Cardiac muscle cell (in vitro differentiated cells and primary cell): ENCODE results near the gene ATXN1. TPM values are rescaled to one million over a fixed set of nuclear protein-coding genes. Genes with fewer than 3 reads are reported as not detected.

ENCODE experiments used
- DNase-seq, 2 donors: peaks; one replicate each; pipeline versions ENCODE4 v3.0.0 to v3.0.0-alpha.2; 2010 to 2017; ENCODE audit warnings: low read depth in 1 of 2, low spot score in 1 of 2
- H3K27ac ChIP-seq: fragments of 200-600 bp; sonication (generic); 2 replicates; pipeline ENCODE4 v1.5.1; 2016
- H3K27me3 ChIP-seq: fragments of 200-600 bp; sonication (generic); 2 replicates; pipeline ENCODE4 v1.6.0; 2016; ENCODE audit warnings: control low read depth
- H3K36me3 ChIP-seq: fragments of 200-600 bp; sonication (generic); 2 replicates; pipeline ENCODE4 v1.5.1; 2016; ENCODE audit warnings: control low read depth
- H3K4me1 ChIP-seq: fragments of 200-600 bp; sonication (generic); 2 replicates; pipeline ENCODE4 v1.8.1; 2017; ENCODE audit warnings: low read depth, mild to moderate bottlenecking, mixed run types
- H3K4me3 ChIP-seq: fragments of 200-600 bp; sonication (generic); 2 replicates; pipeline ENCODE4 v1.5.1; 2016; ENCODE audit warnings: mild to moderate bottlenecking
- H3K9me3 ChIP-seq: fragments of 200-600 bp; sonication (generic); 2 replicates; pipeline ENCODE4 v1.5.1; 2017; ENCODE audit warnings: low read depth, mild to moderate bottlenecking, control low read depth
- polyA plus RNA-seq: library from polyadenylated mRNA; unstranded; fragments of >200 nt; fragmentation: Nextera tagmentation; extraction: Ambion mirVana; gene quantifications from 2 replicates; pipeline ENCODE4 v1.2.1, GENCODE V29; 2016
- total RNA-seq: library from RNA; depleted of rRNA; stranded (reverse); fragments of >200 nt; gene quantifications from 2 replicates; pipeline ENCODE4 v1.2.3, GENCODE V29; 2016
- TF ChIP-seq, protein P1 (sequence below): IDR thresholded peaks from 2 replicates; pipeline ENCODE4 v1.5.1; 2012; ENCODE audit warnings: low read depth, mild to moderate bottlenecking, low read length

ATXN1 gene
- total and polyA plus RNA-seq, 2 experiments from 2014 or later, result 15.1 to 37.4 TPM

DNA sequence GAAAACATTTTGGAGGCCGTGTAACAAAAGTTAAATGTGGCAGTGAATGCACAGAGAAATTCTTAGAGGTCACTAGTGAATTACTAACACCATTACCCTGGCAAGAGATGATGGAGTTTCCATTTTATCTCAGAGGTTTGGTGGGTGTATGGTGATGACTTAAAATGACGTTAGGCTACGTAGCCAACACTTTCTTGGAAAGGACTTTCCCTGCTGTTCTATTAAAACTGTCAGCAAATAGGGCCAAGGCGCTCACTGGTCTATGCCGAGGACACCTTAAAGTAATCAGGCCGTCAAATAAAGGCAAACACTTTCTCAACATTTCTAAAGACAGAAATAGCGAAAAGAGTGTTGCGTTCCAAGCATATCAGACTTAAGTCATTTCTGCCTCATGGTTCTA lies 362.1 kb downstream of the ATXN1 start:
- H3K4me3 ChIP-seq, result no peak overlapping the region
- peaks cover 11% of the 10 kb centered on the region for H3K4me1 ChIP-seq
- H3K27me3 ChIP-seq, result no peaks in the 10 kb centered on the region
- DNase-seq, result peak in 1 of 2 donors; percentile 63
- TF ChIP-seq, protein P1, sequence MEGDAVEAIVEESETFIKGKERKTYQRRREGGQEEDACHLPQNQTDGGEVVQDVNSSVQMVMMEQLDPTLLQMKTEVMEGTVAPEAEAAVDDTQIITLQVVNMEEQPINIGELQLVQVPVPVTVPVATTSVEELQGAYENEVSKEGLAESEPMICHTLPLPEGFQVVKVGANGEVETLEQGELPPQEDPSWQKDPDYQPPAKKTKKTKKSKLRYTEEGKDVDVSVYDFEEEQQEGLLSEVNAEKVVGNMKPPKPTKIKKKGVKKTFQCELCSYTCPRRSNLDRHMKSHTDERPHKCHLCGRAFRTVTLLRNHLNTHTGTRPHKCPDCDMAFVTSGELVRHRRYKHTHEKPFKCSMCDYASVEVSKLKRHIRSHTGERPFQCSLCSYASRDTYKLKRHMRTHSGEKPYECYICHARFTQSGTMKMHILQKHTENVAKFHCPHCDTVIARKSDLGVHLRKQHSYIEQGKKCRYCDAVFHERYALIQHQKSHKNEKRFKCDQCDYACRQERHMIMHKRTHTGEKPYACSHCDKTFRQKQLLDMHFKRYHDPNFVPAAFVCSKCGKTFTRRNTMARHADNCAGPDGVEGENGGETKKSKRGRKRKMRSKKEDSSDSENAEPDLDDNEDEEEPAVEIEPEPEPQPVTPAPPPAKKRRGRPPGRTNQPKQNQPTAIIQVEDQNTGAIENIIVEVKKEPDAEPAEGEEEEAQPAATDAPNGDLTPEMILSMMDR, result no peak
- H3K27ac ChIP-seq, result no peak overlapping the region
- no peaks in the 10 kb centered on the region for H3K9me3 ChIP-seq
- H3K36me3 ChIP-seq, result no peaks in the 10 kb centered on the region

DNA sequence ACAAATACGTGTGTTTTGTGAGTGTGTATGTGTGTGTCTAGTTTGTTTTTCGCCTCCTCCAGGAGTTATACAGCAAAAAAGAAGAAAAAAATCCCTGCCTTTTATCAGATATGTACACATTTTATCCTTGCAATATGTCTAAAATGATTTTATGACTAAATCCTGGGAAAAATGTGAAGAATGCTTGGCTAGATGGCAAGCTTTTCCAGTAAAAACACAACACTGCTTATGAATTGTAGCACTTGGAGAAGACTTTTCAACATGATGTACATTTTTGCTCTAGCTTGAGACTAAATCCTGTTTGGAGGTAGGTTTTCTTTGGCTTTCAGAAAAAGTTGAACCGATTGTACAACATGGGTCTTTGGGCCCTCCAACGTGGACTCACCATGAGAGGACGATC lies 362.7 kb downstream of the ATXN1 start:
- Histone ChIP-seq H3K4me1 (peaks cover 10% of the 10 kb centered on the region), H3K36me3 (no peaks in the 10 kb centered on the region), H3K9me3 (no peaks in the 10 kb centered on the region), H3K27ac (no peak overlapping the region), H3K4me3 (no peak overlapping the region), H3K27me3 (no peaks in the 10 kb centered on the region)
- DNase-seq, result peak in 1 of 2 donors; percentile 77
- TF ChIP-seq, protein P1, result no peak

DNA sequence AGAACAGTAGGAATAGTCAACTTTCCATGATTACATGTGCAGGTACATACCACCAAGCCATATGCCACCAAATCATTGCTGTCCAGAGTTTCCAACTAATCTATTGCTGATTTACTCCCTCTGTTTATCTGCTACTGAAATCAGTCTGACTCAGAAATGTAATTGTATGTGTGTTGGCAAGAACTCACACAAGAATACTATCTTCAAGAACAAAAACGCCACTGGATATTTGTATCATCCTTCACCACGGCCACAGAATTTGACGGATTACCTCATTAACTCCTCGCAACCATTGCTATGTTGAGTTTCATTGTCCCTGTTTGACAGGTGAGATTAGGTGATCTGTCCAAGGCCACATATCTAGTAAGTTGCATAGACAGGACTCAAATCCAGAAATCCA lies 363.6 kb downstream of the ATXN1 start:
- no peak for DNase-seq
- no peak overlapping the region for H3K4me3 ChIP-seq
- peaks cover 7% of the 10 kb centered on the region for H3K4me1 ChIP-seq
- H3K36me3 ChIP-seq, result no peaks in the 10 kb centered on the region
- no peaks in the 10 kb centered on the region for H3K27me3 ChIP-seq
- TF ChIP-seq, protein P1, result no peak
- H3K9me3 ChIP-seq, result no peaks in the 10 kb centered on the region
- no peak overlapping the region for H3K27ac ChIP-seq

DNA sequence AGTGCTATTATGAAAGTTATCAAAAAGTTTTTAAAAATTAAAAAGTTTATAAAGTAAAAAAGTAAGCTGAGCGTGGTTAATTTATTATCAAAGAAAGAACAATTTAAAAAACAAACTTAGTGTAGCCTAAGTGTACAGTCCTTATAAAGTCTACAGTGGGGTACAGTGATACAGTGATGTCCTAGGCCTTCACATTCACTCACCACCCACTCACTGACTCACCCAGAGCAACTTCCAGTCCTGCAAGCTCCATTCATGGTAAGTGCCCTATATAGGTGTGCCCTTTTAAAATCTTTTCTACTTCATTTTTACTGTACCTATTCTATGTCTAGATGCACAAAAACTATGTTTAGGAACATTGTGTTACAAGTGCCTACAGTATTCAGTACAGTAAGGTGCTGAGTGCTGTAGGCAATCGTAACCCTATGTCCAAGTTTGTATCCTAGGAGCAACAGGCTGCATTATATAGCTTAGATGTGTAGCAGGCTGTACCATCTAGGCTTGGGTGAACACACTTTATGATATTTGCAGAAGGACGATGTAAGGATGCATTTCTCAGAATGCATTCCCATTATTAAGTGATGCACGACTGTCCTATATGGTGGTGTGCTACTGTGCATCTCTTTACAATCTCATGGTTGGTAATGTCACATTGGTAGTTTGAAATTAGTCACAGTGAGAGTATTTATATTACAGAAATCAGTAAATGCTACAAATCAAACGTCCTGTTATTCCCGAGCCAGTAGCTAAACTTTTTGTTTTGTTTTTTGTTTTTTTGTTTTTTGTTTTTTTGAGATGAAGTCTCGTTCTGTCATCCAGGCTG lies 364.6 kb downstream of the ATXN1 start:
- H3K27ac ChIP-seq, result no peak overlapping the region
- no peak overlapping the region for H3K4me3 ChIP-seq
- H3K27me3 ChIP-seq, result no peaks in the 10 kb centered on the region
- H3K4me1 ChIP-seq, result peaks cover 3% of the 10 kb centered on the region
- H3K36me3 ChIP-seq, result no peaks in the 10 kb centered on the region
- no peaks in the 10 kb centered on the region for H3K9me3 ChIP-seq
- TF ChIP-seq, protein P1, result no peak
- no peak for DNase-seq

DNA sequence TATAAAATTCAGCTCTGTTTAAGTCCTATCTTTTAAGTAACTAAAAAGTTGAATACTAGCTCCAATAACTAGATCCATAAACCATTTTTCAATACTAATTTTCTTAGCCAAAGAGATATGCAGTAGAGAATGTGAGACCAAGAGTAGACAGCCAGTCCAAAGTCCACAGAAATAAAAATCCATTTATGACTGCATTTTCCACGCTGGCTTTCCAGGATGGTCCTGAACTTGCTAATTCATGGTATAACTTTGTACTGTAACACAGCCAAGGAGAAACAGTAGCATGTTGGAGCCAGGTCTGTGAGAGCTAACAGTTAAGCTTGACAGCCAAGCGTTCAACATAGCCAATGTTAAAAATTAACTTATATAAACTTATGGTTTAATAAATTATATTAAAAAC lies 366.6 kb downstream of the ATXN1 start:
- no peak overlapping the region for H3K4me3 ChIP-seq
- H3K4me1 ChIP-seq, result peaks cover 3% of the 10 kb centered on the region
- no peaks in the 10 kb centered on the region for H3K27me3 ChIP-seq
- no peaks in the 10 kb centered on the region for H3K9me3 ChIP-seq
- no peaks in the 10 kb centered on the region for H3K36me3 ChIP-seq
- no peak overlapping the region for H3K27ac ChIP-seq
- DNase-seq, result no peak
- TF ChIP-seq, protein P1, result no peak
